HG03060 (cell line): ENCODE data around the gene TMEM258.

Experiments
- ATAC-seq: cut with Tn5 transposase; IDR thresholded peaks from one replicate; pipeline ENCODE4 v1.9.1; 2021; ENCODE audit warnings: low read depth, moderate number of reproducible peaks; ENCODE audit not compliant: unreplicated experiment

The TMEM258 gene

DNA sequence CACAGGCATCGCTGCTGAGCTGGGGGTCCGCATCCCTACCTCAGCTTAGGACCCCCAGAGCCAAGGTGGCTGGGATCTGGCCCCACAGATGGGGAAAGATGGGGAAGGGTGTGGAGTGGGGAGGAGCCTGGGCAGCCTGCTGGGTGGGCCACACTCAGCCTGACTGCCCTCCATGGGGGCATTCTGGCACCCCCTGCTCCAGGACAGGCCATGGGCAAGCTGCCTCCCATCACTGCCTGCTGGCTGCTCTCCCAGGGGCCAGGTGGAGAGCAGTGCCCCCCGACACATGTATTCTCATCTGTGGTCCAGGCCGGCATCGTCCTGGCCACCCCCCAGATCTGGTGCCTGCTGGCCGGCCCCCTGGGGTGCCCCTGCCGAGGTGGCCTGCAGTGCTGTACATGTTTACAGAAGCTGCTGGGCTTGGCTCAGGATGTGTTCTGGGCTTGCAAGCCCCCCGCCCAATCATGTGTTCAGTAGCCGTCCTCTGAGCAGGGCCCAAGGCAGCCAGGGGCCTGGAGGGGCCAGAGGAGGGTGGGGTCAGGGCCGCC, 47.7 kb downstream of the TMEM258 start:
- ATAC-seq = no peak

DNA sequence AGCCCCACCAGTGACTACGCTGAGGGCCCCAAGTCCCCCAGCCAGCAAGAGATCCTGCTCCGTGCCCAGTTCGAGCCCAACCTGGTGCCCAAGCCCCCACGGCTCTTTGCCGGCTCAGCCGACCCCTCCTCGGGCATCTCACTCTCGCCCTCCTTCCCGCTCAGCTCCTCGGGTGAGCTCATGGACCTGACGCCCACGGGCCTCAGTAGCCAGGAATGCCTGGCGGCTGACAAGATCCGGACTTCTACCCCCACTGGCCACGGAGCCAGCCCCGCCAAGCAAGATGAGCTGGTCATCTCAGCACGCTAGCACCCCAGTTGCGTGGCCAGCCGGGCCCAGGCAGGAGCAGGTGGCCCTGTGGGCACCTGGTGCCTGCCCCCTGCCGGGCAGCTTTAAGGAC, 48.2 kb downstream of the TMEM258 start:
- ATAC-seq = no peak

DNA sequence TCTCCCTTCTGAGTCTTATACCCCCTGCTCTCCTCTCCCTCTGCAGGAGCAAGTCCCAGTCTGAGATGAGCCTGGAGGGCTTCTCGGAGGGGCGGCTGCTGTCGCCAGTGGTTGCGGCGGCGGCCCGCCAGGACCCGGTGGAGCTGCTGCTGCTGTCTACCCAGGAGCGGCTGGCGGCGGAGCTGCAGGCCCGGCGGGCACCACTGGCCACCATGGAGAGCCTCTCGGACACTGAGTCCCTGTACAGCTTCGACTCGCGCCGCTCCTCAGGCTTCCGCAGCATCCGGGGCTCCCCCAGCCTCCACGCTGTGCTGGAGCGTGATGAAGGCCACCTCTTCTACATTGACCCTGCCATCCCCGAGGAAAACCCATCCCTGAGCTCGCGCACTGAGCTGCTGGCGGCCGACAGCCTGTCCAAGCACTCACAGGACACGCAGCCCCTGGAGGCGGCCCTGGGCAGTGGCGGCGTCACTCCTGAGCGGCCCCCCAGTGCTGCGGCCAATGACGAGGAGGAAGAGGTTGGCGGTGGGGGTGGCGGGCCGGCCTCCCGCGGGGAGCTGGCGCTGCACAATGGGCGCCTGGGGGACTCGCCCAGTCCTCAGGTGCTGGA, 48.8 kb downstream of the TMEM258 start:
- ATAC-seq = no peak

DNA sequence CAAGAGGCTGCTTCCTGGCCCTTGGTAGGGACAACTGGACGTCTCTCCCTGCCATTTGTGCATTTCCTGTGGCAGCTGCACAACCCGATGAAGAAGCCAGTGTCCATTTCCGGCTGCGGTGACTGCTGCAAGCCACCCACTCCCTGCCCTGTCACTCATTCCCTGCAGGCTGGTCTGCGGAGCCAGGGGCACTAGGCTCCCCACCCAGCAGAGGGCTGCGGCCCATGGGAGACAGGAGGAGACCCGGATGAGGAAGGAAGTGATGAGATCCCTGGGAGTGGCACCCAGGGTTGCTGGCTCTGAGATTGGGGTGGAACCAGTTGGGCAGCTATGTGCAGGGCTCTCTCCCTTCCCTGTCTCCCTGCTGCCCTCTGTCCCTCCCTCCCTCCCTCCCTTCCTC, 50.0 kb downstream of the TMEM258 start:
- ATAC-seq = no peak

DNA sequence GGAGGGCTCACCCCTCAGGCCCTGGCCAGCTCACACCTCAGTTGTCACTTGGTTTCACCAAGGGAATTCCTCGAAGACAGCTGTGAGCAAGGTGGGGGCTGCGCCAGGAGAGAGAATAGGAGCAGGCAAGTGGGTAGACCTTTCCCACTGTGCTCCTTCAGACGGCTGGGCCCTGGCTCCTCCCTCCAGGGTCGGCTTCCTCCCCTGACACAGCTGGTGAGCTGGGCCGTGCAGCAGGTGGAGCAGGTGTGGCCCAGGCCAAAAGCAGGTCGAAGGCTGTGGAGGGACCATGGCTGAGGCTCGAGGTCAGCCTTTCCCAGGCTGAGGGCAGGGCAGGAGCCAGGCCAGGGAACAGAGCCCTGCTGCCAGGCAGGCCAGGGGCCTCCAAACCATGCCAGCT, 52.4 kb downstream of the TMEM258 start:
- no peak for ATAC-seq

DNA sequence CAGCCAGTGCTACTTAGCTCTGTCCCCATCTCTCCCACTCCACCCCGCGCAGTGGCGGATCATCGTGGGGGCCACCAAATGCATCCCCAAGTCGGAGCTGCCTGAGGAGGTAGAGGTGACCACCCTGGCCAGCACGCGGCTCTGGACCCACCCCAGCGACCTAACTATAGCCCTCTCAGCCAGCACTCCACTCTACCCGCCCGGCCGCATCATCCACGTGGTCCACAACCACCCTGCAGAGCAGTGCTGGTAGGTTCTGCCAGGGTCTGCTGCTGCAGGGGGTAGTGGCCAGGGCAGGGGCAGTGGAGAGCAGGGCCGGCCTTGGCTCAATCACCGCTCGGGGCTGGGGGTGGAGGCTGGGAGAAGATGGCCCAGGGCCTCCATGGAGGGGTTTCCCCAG, 53.0 kb downstream of the TMEM258 start:
- no peak for ATAC-seq
